Neutrophil (primary cell): ENCODE data around the gene ZBED3.

ENCODE experiments used
- H3K27ac ChIP-seq: fragments of 200-600 bp; sonication (generic); 2 replicates; pipeline ENCODE4 v1.5.1; 2016; ENCODE audit warnings: mild to moderate bottlenecking, moderate library complexity
- H3K27me3 ChIP-seq: fragments of 200-600 bp; sonication (generic); 2 replicates; pipeline ENCODE4 v1.6.0; 2016; ENCODE audit warnings: mild to moderate bottlenecking
- H3K36me3 ChIP-seq: fragments of 200-600 bp; sonication (generic); 2 replicates; pipeline ENCODE4 v1.5.1; 2017
- H3K4me1 ChIP-seq, 2 experiments: fragments of 200-600 bp in 1 of 2; sonication (generic) in 1 of 2; 1 replicate in 1 of 2; 2 replicates in 1 of 2; pipeline versions ENCODE4 v1.5.1 to v1.6.1; 2013 to 2016; ENCODE audit warnings: low read depth in 1 of 2, low read length in 1 of 2, mild to moderate bottlenecking in 1 of 2, moderate library complexity in 1 of 2; ENCODE audit not compliant: control insufficient read depth in 1 of 2, insufficient read depth in 1 of 2
- H3K4me3 ChIP-seq, 2 experiments: fragments of 200-600 bp in 1 of 2; sonication (generic) in 1 of 2; 1 replicate in 1 of 2; 2 replicates in 1 of 2; pipeline ENCODE4 v1.5.1; 2013 to 2016; ENCODE audit warnings: low read depth in 1 of 2, low read length in 1 of 2, mild to moderate bottlenecking in 1 of 2, moderate library complexity in 1 of 2
- H3K9me3 ChIP-seq: fragments of 200-600 bp; sonication (generic); 2 replicates; pipeline ENCODE4 v1.5.1; 2016
- CTCF ChIP-seq: fragments of 200-600 bp; sonication (generic); IDR thresholded peaks from 2 replicates; pipeline ENCODE4 v1.5.1; 2016; ENCODE audit warnings: antibody characterized with exemption

ZBED3 gene

GRCh38 chr5:77032635-77033034 lies 54.5 kb downstream of the ZBED3 start:
- H3K27ac ChIP-seq, result no peak overlapping the region
- H3K4me3 ChIP-seq, result no peak overlapping the region
- H3K36me3 ChIP-seq, result peaks cover 34% of the 10 kb centered on the region
- H3K27me3 ChIP-seq, result no peaks in the 10 kb centered on the region
- H3K4me1 ChIP-seq, result peaks cover 18% of the 10 kb centered on the region in 2 experiments
- no peak for TF ChIP-seq CTCF
- H3K9me3 ChIP-seq, result peaks cover 2% of the 10 kb centered on the region

GRCh38 chr5:77031891-77032290 lies 55.2 kb downstream of the ZBED3 start:
- Histone ChIP-seq H3K9me3 (peaks cover 2% of the 10 kb centered on the region), H3K4me1 (peaks cover 18% of the 10 kb centered on the region in 2 experiments), H3K4me3 (no peak overlapping the region), H3K27ac (no peak overlapping the region), H3K27me3 (no peaks in the 10 kb centered on the region), H3K36me3 (peaks cover 26% of the 10 kb centered on the region)
- TF ChIP-seq CTCF, result no peak

GRCh38 chr5:77030097-77031071 lies 56.7 kb downstream of the ZBED3 start, which contains the start of gene AGGF1:
TSS of gene AGGF1 (plus strand) at chr5:77030404. CDS start at chr5:77030767, 363 bp downstream.
- Histone ChIP-seq H3K36me3 (peaks cover 11% of the 10 kb centered on the region), H3K27me3 (no peaks in the 10 kb centered on the region), H3K4me1 (peaks cover 18% of the 10 kb centered on the region in 2 experiments), H3K4me3 (peak within 1 kb of the TSS; percentile 70 to 91), H3K27ac (peak within 1 kb of the TSS; percentile 86), H3K9me3 (peaks cover 2% of the 10 kb centered on the region)
- TF ChIP-seq CTCF, result no peak

GRCh38 chr5:77029376-77029885 lies 57.7 kb downstream of the ZBED3 start:
- Histone ChIP-seq H3K4me1 (peaks cover 18% of the 10 kb centered on the region in 2 experiments), H3K4me3 (peak overlapping the region; percentile 70 to 91), H3K27me3 (no peaks in the 10 kb centered on the region), H3K36me3 (peaks cover 2% of the 10 kb centered on the region), H3K9me3 (peaks cover 2% of the 10 kb centered on the region), H3K27ac (peak overlapping the region; percentile 86)
- no peak for TF ChIP-seq CTCF

- Histone ChIP-seq H3K4me3 (no peak overlapping the region), H3K9me3 (peaks cover 2% of the 10 kb centered on the region), H3K36me3 (no peaks in the 10 kb centered on the region), H3K27me3 (no peaks in the 10 kb centered on the region), H3K27ac (no peak overlapping the region), H3K4me1 (peaks cover 18% of the 10 kb centered on the region in 2 experiments)
- TF ChIP-seq CTCF, result no peak
These were observed 58.3 kb downstream of the ZBED3 start for GRCh38 chr5:77028631-77029375.
